Measurements from ENCODE around the gene CXCL6.
A peak's percentile ranks its signal among the peaks of the same experiment; 100 is the strongest.

CXCL6 gene

GRCh38 chr4:73865431-73866096, 29.1 kb downstream of the CXCL6 start:
- no peak for TF ChIP-seq CTCF (IDR thresholded peaks at IDR 0.05; ENCODE audit: insufficient read depth, missing control alignments)
- DNase-seq (ENCODE audit: insufficient read length, low spot score), result no peak
- no peak for FAIRE-seq

GRCh38 chr4:73866246-73866645, 29.8 kb downstream of the CXCL6 start:
- TF ChIP-seq CTCF (IDR thresholded peaks at IDR 0.05; ENCODE audit: insufficient read depth, missing control alignments), result no peak
- FAIRE-seq (no peak), DNase-seq (ENCODE audit: insufficient read length, low spot score) (no peak)

GRCh38 chr4:73867783-73868182, 31.3 kb downstream of the CXCL6 start:
- FAIRE-seq (no peak), DNase-seq (ENCODE audit: insufficient read length, low spot score) (no peak)

GRCh38 chr4:73868206-73869129, 32.0 kb downstream of the CXCL6 start:
- DNase-seq (ENCODE audit: insufficient read length, low spot score), result no peak
- no peak for TF ChIP-seq CTCF (IDR thresholded peaks at IDR 0.05; ENCODE audit: insufficient read depth, missing control alignments)
- FAIRE-seq, result peak; percentile 11

More at GRCh38 chr4:73867783-73868182, 31.3 kb downstream of the CXCL6 start:
- no peak for TF ChIP-seq CTCF (IDR thresholded peaks at IDR 0.05; ENCODE audit: insufficient read depth, missing control alignments)

GRCh38 chr4:73869130-73870055, 32.9 kb downstream of the CXCL6 start, which contains the start of gene CXCL1:
TSS of gene CXCL1 (plus strand) at chr4:73869393. CDS start at chr4:73869471, 78 bp downstream.
- no peak for DNase-seq (ENCODE audit: insufficient read length, low spot score)
- FAIRE-seq, result no peak
- TF ChIP-seq CTCF (IDR thresholded peaks at IDR 0.05; ENCODE audit: insufficient read depth, missing control alignments), result no peak

- FAIRE-seq (no peak), DNase-seq (ENCODE audit: insufficient read length, low spot score) (no peak)
- no peak for TF ChIP-seq CTCF (IDR thresholded peaks at IDR 0.05; ENCODE audit: insufficient read depth, missing control alignments)
Measured at GRCh38 chr4:73870260-73870659, 33.8 kb downstream of the CXCL6 start.

All from D721Med (cell line).